Endothelial cell of umbilical vein (primary cell): ENCODE results near the gene TBP. TPM values are rescaled to one million over a fixed set of nuclear protein-coding genes. Genes with fewer than 3 reads are reported as not detected.
A peak's percentile ranks its signal among the peaks of the same experiment; 100 is the strongest.

Experiments
- BruUV-seq: library from RNA; stranded (reverse); fragments of 400-500 nt; replicated peaks from 2 replicates; lab custom pipeline; 2021; lab: Mats Ljungman, UMichigan
- CTCF ChIA-PET: fragments of 300-600, 350-600 bp; sonication (Branson Sonifier 250); formaldehyde crosslinking; loops from one replicate; lab custom pipeline; 2021; ENCODE audit warnings: antibody characterized with exemption, inconsistent platforms; lab: Charles Lee
- POLR2A ChIA-PET: fragments of 300-600, 350-600 bp; sonication (Branson Sonifier 250); formaldehyde crosslinking; loops from one replicate; lab custom pipeline; 2021; ENCODE audit warnings: antibody characterized with exemption, inconsistent platforms; lab: Charles Lee
- DNase-seq: peaks from one replicate; pipeline ENCODE4 v3.0.0-alpha.2; 2011; ENCODE audit warnings: low read depth, low spot score
- FAIRE-seq: peaks from 2 replicates; lab custom pipeline; 2011; peaks lifted over from hg19 to GRCh38; lab: Jason Lieb, UNC
- H2AFZ ChIP-seq: 2 replicates; pipeline ENCODE4 v1.6.0; 2012; ENCODE audit warnings: low read depth, low read length, control low read depth, inconsistent platforms
- H3K27ac ChIP-seq: 2 replicates; pipeline ENCODE4 v1.5.1; 2011; ENCODE audit warnings: low read depth, mild to moderate bottlenecking, control low read depth, low read length, moderate library complexity; ENCODE audit not compliant: insufficient read depth
- H3K27me3 ChIP-seq, 2 experiments: 2 replicates each; pipeline versions ENCODE4 v1.6.0 to v1.6.1; 2011; ENCODE audit warnings: low read length in 2 of 2, mixed read lengths in 1 of 2; ENCODE audit not compliant: control insufficient read depth in 2 of 2, insufficient read depth in 2 of 2
- H3K36me3 ChIP-seq, 2 experiments: 2 replicates in 1 of 2; 3 replicates in 1 of 2; pipeline ENCODE4 v1.5.1; 2011; ENCODE audit warnings: low read length in 2 of 2, mild to moderate bottlenecking in 1 of 2, moderate library complexity in 1 of 2; ENCODE audit not compliant: control insufficient read depth in 2 of 2, insufficient read depth in 2 of 2; ENCODE audit errors: extremely low read depth in 1 of 2
- H3K4me1 ChIP-seq: 3 replicates; pipeline ENCODE4 v1.5.1; 2011; ENCODE audit warnings: mild to moderate bottlenecking, low read length; ENCODE audit not compliant: control insufficient read depth, insufficient read depth; ENCODE audit errors: extremely low read depth
- H3K4me2 ChIP-seq: 2 replicates; pipeline ENCODE4 v1.6.1; 2011; ENCODE audit warnings: low read length, control low read depth, mixed read lengths; ENCODE audit not compliant: insufficient read depth
- H3K4me3 ChIP-seq, 3 experiments: fragments of 200-600 bp in 1 of 3; sonication (generic), shearing (Covaris generic) in 1 of 3; replicated peaks in 1 of 3; 2 replicates each; pipeline ENCODE4 v1.5.1; 2011 to 2016; ENCODE audit warnings: control low read depth in 3 of 3, low read length in 3 of 3, mild to moderate bottlenecking in 2 of 3, inconsistent platforms in 1 of 3, low read depth in 1 of 3, moderate library complexity in 1 of 3; ENCODE audit not compliant: insufficient read depth in 1 of 3
- H3K79me2 ChIP-seq: 2 replicates; pipeline ENCODE4 v1.6.0; 2012; ENCODE audit warnings: low read length, inconsistent platforms; ENCODE audit not compliant: control insufficient read depth, insufficient read depth
- H3K9ac ChIP-seq: replicated peaks from 2 replicates; pipeline ENCODE3; 2011; ENCODE audit warnings: low read length, control low read depth; ENCODE audit not compliant: insufficient read depth; ENCODE audit errors: extremely low read depth
- H3K9me1 ChIP-seq: replicated peaks from 3 replicates; pipeline ENCODE4 v1.6.0; 2011; ENCODE audit warnings: mild to moderate bottlenecking, low read length; ENCODE audit not compliant: control insufficient read depth, insufficient read depth; ENCODE audit errors: extremely low read depth
- H3K9me3 ChIP-seq: replicated peaks from 2 replicates; pipeline ENCODE4 v1.5.1; 2012; ENCODE audit warnings: low read length, inconsistent platforms; ENCODE audit not compliant: control insufficient read depth, insufficient read depth
- H4K20me1 ChIP-seq: replicated peaks from 2 replicates; pipeline ENCODE3; 2011; ENCODE audit warnings: mild to moderate bottlenecking, low read length; ENCODE audit not compliant: control insufficient read depth, insufficient read depth; ENCODE audit errors: extremely low read depth
- EZH2 ChIP-seq: IDR thresholded peaks from 2 replicates; pipeline ENCODE4 v1.6.1; 2012; ENCODE audit warnings: borderline replicate concordance, low read depth, mild to moderate bottlenecking, moderate library complexity, low read length, inconsistent platforms; ENCODE audit not compliant: severe bottlenecking
- FOS ChIP-seq: IDR thresholded peaks from 2 replicates; pipeline ENCODE4 v1.6.1; 2011; ENCODE audit warnings: mild to moderate bottlenecking, low read length, moderate library complexity, borderline replicate concordance; ENCODE audit not compliant: insufficient read depth
- GATA2 ChIP-seq: IDR thresholded peaks from 2 replicates; pipeline ENCODE4 v1.7.0; 2011; ENCODE audit warnings: low read depth, mild to moderate bottlenecking, moderate library complexity, mixed read lengths, low read length; ENCODE audit not compliant: insufficient read length, insufficient read depth
- JUN ChIP-seq: IDR thresholded peaks from 2 replicates; pipeline ENCODE4 v1.6.1; 2011; ENCODE audit warnings: borderline replicate concordance, low read depth; ENCODE audit not compliant: insufficient read length, insufficient read depth
- MYC ChIP-seq: IDR thresholded peaks from one replicate; pipeline ENCODE4 v1.6.1; 2011; ENCODE audit warnings: mild to moderate bottlenecking, low read depth, low read length
- POLR2A ChIP-seq: IDR thresholded peaks from 2 replicates; pipeline ENCODE4 v1.6.1; 2012; ENCODE audit warnings: low read depth, mild to moderate bottlenecking, control low read depth, low read length
- POLR2AphosphoS5 ChIP-seq: IDR thresholded peaks from 2 replicates; pipeline ENCODE4 v1.6.1; 2012; ENCODE audit warnings: low read depth, mild to moderate bottlenecking, control low read depth, low read length, moderate library complexity; ENCODE audit not compliant: insufficient read depth
- dilution Hi-C: fragments of 300-500 bp; cut with MboI; formaldehyde crosslinking; loops from one replicate; pipeline ENCODE4 v1.15.0; 2019; ENCODE audit warnings: low sequenced_read_pairs; ENCODE audit not compliant: extremely low pct_ligation_motif_present
- intact Hi-C: fragments of 100-400 bp; cut with micrococcal nuclease; formaldehyde crosslinking; loops from one replicate; pipeline ENCODE4 v1.10.0; 2022
- polyA plus RNA-seq, 4 experiments: library from polyadenylated mRNA; depleted of rRNA in 3 of 4; stranded (reverse) in 3 of 4; unstranded in 1 of 4; fragments of >200 nt; gene quantifications; 2 replicates each; pipeline versions ENCODE4 v1.2.1 to v1.2.3, GENCODE V29; 2011 to 2012; ENCODE audit warnings: missing spikeins in 1 of 4
- total RNA-seq: library from RNA; stranded (reverse); gene quantifications from 2 replicates; pipeline ENCODE4 v1.2.3, GENCODE V29; 2021
- TF ChIP-seq, protein P1 (sequence below), 2 donors: IDR thresholded peaks; 1 replicate in 1 of 2; 2 replicates in 1 of 2; pipeline ENCODE4 v1.5.1; 2011; ENCODE audit warnings: low read length in 2 of 2, mild to moderate bottlenecking in 2 of 2, moderate library complexity in 2 of 2, control low read depth in 1 of 2, inconsistent platforms in 1 of 2, low read depth in 1 of 2; ENCODE audit not compliant: insufficient read depth in 1 of 2; ENCODE audit errors: extremely low read depth in 1 of 2
- TF ChIP-seq, protein P2 (sequence below): IDR thresholded peaks from 2 replicates; pipeline ENCODE4 v1.6.1; 2011; ENCODE audit not compliant: insufficient read depth, insufficient read length

Gene TBP
- total and polyA plus RNA-seq, 2 donors (not counting 3 experiments of a cell fraction or from before 2014, with no cell fraction given): 17.5 to 17.7 TPM

DNA sequence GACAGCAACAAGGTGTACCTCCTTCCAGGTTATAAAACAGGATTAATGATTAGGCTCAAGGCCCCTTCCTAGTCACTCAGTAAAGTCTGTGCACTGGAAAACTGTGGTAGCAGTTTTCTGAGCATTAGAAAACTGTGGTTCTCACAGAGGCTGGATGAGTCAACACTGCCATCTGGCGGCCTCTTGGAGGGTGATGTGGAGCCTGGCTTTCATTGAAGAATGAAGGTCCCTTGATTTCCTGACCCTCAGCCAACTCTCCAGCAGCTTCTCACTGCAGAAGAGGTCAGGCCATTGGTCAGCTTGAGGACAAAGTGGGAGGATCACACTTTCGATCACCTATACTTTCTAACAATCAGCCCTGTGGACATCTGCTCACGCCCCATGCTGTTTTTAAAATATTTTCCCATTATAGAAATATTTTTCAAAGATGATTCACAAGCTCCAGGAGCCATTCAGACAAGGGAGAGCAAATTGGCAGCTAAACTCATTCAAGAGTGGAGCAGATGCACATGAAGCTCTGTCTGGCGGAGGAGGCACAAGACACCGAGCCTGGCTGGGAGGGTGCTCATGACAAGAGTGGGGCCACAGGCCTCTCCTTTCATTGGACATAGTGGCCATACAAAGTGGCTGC, 24.2 kb upstream of the TBP start:
- DNase-seq (peak; percentile 67), FAIRE-seq (peak; percentile 86)
- no peak overlapping the region for H3K27ac ChIP-seq
- no peaks in the 10 kb centered on the region for H3K9me3 ChIP-seq
- H4K20me1 ChIP-seq: no peaks in the 10 kb centered on the region
- intact Hi-C loops: loop anchor here (1.0 kb wide), 3 partner anchors 699 to 1635 kb away; no protein-coding TSS in a partner anchor
- H2AFZ ChIP-seq: no peak overlapping the region
- no peaks in the 10 kb centered on the region for H3K9me1 ChIP-seq
- no peak overlapping the region for H3K4me3 ChIP-seq
- POLR2A ChIA-PET: no interaction called here
- no peak overlapping the region for H3K4me2 ChIP-seq
- H3K79me2 ChIP-seq: no peaks in the 10 kb centered on the region
- no TSS peak for BruUV-seq
- TF ChIP-seq, protein P1, sequence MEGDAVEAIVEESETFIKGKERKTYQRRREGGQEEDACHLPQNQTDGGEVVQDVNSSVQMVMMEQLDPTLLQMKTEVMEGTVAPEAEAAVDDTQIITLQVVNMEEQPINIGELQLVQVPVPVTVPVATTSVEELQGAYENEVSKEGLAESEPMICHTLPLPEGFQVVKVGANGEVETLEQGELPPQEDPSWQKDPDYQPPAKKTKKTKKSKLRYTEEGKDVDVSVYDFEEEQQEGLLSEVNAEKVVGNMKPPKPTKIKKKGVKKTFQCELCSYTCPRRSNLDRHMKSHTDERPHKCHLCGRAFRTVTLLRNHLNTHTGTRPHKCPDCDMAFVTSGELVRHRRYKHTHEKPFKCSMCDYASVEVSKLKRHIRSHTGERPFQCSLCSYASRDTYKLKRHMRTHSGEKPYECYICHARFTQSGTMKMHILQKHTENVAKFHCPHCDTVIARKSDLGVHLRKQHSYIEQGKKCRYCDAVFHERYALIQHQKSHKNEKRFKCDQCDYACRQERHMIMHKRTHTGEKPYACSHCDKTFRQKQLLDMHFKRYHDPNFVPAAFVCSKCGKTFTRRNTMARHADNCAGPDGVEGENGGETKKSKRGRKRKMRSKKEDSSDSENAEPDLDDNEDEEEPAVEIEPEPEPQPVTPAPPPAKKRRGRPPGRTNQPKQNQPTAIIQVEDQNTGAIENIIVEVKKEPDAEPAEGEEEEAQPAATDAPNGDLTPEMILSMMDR (IDR thresholded peaks at IDR 0.05; ENCODE audit: extremely low read depth in 1 of 2, insufficient read depth in 1 of 2, low read depth in 1 of 2, low read length in 2 of 2): peak; percentile 87 to 90
- TF ChIP-seq, protein P2, sequence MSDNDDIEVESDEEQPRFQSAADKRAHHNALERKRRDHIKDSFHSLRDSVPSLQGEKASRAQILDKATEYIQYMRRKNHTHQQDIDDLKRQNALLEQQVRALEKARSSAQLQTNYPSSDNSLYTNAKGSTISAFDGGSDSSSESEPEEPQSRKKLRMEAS: no peak
- no peaks in the 10 kb centered on the region for H3K4me1 ChIP-seq
- CTCF ChIA-PET: interaction anchor here (0.5 to 4.4 kb wide), 15 partner anchors 10 to 1638 kb away, joined by 3 to 68 read pairs (median 5); no protein-coding TSS in a partner anchor
- peaks cover 9 to 11% of the 10 kb centered on the region in 2 experiments for H3K36me3 ChIP-seq
- H3K9ac ChIP-seq: no peak overlapping the region
- dilution Hi-C loops: no loop called here
- no peaks in the 10 kb centered on the region for H3K27me3 ChIP-seq

GRCh38 chr6:170532867-170533488, 21.2 kb upstream of the TBP start:
- intact Hi-C loops (no loop called here), dilution Hi-C loops (no loop called here)
- no peak overlapping the region for H2AFZ ChIP-seq
- no peak overlapping the region for H3K4me2 ChIP-seq
- no peak for DNase-seq
- peaks cover 25 to 32% of the 10 kb centered on the region in 2 experiments for H3K36me3 ChIP-seq
- POLR2A ChIA-PET: no interaction called here
- no peak overlapping the region for H3K9ac ChIP-seq
- H3K4me1 ChIP-seq: no peaks in the 10 kb centered on the region
- BruUV-seq: no TSS peak
- TF ChIP-seq, protein P2: no peak
- TF ChIP-seq EZH2 (no peak), FOS (no peak), POLR2A (no peak), POLR2AphosphoS5 (no peak), GATA2 (no peak), JUN (no peak), MYC (no peak)
- TF ChIP-seq, protein P1 (IDR thresholded peaks at IDR 0.05; ENCODE audit: extremely low read depth in 1 of 2, insufficient read depth in 1 of 2, low read depth in 1 of 2, low read length in 2 of 2): no peak
- no peaks in the 10 kb centered on the region for H3K79me2 ChIP-seq
- no peak overlapping the region for H3K4me3 ChIP-seq
- no peaks in the 10 kb centered on the region for H3K9me1 ChIP-seq
- no peaks in the 10 kb centered on the region for H3K27me3 ChIP-seq
- no peaks in the 10 kb centered on the region for H3K9me3 ChIP-seq
- no peak overlapping the region for H3K27ac ChIP-seq
- CTCF ChIA-PET: interaction anchor here (1.3 to 2.2 kb wide), 2 partner anchors 701 to 742 kb away, joined by 3 to 11 read pairs; no protein-coding TSS in a partner anchor
- FAIRE-seq: no peak
- H4K20me1 ChIP-seq: no peaks in the 10 kb centered on the region
